MM.1S (cell line): ENCODE results near the gene TTLL11.

Source experiments
- CTCF ChIP-seq: fragments of 300-600 bp; sonication (generic); IDR thresholded peaks from 2 replicates; pipeline ENCODE4 v1.5.1; 2016; ENCODE audit warnings: antibody characterized with exemption, low read length, mixed read lengths
- EZH2 ChIP-seq: fragments of 300-600 bp; sonication (generic); optimal IDR thresholded peaks from 2 replicates; pipeline ENCODE3; 2017; ENCODE audit warnings: low read depth, mild to moderate bottlenecking, antibody characterized with exemption, low read length, mixed read lengths
- EZH2phosphoT487 ChIP-seq: fragments of 300-600 bp; sonication (generic); IDR thresholded peaks from 2 replicates; pipeline ENCODE4 v1.6.1; 2018; ENCODE audit warnings: antibody characterized with exemption, low read length

GRCh38 chr9:122075135-122076030, 17.7 kb downstream of the TTLL11 start:
- TF ChIP-seq CTCF (no peak), EZH2 (no peak), EZH2phosphoT487 (no peak)
